HG03196 (cell line): ENCODE measurements around the gene PDGFD.

Experiments used
- ATAC-seq: cut with Tn5 transposase; IDR thresholded peaks from one replicate; pipeline ENCODE4 v1.9.1; 2021; ENCODE audit not compliant: unreplicated experiment

The PDGFD gene

DNA sequence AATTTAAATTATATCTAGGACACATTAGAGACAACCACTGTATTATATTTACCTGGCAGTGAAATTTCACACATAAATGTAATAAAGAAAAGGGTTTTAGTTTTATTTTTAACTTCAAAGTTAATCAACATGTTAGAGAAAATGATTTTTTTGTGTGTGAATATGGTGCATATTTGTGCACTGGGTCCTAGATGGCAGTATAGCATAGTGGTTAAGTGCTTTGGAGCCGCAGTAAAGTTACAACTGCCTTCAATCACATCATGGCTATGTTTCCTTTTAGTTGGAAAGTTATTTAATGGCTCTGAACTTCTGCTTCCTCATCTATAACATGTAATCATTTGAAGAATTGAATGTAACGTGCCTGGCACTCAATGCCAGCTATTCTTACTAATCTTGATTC, 236.4 kb downstream of the PDGFD start:
- ATAC-seq = no peak

DNA sequence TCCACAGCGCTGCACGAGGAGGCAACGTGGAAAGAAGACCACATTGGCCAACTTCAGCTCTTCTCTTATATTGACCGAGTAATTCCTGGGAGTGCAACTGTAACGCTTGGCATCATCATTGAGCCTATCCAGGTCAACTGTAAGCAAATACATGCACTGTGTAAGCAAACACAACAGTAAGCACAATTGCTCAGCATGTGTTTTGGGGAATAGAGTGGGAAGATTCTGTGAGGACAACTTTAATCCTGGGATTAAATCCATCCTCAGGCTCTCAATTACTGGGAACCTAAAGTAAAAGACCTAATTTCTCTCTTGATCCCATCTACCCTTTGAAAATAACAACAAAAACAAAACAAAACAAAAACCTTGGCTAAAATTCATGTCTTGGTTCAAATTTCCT, 237.0 kb downstream of the PDGFD start:
- no peak for ATAC-seq

DNA sequence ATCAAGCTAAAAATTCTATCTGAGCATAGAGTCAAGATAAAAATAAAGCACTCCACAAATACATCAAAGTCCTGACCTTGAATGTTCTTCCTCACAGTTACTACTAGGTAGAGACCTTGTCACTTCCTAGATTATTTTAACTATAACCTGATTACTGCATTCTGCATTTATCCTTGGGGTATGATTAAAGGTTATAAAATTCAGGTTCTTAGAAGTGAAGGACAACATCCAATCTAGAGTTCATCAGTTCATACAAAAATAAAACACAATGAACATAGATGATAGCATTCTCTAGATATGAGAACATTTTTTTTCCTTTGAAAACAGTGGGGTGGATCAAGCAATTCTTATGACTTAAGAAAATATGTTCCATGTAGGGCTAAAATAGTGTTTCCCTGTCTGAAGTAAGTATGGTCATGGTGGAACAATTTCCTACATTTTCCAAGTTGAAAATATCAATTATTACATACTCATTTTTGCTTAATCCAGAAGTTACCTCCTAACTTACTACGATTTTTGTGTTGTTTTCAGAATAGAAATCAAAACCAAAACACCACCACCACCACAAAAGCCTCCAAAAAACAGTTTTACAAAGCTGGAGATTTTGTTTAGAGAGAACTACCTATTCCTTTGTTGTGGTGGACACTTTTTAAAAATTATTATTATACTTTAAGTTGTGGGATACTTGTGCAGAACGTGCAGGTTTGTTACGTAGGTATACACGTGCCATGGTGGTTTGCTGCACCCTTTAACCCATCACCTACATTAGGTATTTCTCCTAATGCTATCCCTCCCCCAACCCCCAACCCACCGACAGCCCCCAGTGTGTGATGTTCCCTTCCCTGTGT, 239.6 kb downstream of the PDGFD start:
- ATAC-seq = no peak

DNA sequence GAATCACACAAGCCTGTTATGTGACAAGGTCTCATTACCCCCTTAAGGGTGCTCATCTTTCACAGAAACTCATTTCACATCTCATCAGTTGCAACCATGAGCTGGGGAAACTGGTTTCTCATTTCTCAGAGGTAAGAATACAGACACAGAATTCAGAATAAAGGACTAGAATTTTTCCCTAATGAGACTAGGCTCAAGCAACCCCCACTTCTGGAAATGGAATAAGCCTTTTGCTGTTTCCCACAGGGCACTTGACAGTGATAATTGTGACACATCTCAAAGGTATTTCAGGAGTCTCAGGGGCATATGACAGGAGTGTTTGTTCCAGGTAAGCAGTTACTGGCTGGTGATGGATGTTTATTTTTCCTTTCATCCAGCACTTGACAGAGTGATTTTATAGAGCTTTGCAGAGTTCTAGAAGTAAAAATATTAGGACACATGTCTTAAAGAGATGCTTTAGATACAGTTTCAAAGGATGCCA, 240.5 kb downstream of the PDGFD start:
- no peak for ATAC-seq

DNA sequence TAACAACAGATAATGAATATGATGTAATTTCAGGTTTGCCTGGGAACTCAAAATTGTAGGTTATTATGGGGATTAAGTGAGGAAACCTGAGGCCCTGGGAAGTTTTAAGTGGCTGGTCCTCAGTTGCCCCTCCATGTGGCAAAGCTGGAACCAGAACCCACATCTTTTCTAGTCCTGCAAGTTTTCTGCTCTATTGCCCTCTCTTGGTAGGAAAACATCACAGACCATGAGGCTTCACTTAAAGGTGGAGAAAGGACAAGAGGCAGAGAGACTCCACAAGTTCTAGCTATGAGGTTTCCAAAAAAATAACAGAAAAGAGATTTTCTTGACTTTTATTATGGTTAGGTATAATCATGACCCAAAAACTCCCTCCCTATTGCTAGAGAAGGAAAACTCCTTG, 243.0 kb downstream of the PDGFD start:
- no peak for ATAC-seq

DNA sequence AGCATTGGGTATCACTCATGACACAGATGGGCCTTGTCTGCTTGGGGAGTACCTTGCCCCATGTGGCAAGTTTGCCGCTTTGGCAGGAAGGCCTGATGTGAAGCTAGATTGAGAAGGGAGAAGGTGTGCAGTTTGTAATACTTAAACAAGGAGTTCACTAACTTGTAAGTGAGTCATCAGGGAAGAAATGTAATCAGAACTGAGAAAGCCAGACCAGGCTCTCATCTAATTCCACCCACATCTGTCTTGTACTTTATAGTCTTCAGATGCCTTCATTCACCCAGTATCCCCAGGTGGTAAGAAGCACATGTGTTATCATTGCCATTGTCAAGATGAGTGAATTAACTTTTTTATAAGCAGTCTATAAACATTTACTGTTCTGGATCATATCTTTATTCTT, 243.5 kb downstream of the PDGFD start:
- peak; percentile 75 for ATAC-seq

DNA sequence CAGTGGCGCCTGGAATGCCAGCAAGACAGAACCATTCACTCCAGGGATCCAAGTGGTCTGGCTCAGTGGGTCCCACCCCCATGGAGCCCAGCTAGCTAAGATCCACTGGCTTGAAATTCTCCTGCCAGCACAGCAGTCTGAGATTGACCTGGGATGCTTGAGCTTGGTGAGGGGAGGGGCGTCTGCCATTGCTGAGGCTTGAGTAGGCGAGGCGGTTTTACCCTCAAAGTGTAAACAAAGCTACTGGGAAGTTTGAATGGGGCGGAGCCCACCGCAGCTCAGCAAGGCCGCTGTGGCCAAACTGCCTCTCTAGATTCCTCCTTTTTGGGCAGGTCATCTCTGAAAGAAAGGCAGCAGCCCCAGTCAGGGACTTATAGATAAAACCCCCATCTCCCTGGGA, 253.2 kb downstream of the PDGFD start:
- no peak for ATAC-seq

DNA sequence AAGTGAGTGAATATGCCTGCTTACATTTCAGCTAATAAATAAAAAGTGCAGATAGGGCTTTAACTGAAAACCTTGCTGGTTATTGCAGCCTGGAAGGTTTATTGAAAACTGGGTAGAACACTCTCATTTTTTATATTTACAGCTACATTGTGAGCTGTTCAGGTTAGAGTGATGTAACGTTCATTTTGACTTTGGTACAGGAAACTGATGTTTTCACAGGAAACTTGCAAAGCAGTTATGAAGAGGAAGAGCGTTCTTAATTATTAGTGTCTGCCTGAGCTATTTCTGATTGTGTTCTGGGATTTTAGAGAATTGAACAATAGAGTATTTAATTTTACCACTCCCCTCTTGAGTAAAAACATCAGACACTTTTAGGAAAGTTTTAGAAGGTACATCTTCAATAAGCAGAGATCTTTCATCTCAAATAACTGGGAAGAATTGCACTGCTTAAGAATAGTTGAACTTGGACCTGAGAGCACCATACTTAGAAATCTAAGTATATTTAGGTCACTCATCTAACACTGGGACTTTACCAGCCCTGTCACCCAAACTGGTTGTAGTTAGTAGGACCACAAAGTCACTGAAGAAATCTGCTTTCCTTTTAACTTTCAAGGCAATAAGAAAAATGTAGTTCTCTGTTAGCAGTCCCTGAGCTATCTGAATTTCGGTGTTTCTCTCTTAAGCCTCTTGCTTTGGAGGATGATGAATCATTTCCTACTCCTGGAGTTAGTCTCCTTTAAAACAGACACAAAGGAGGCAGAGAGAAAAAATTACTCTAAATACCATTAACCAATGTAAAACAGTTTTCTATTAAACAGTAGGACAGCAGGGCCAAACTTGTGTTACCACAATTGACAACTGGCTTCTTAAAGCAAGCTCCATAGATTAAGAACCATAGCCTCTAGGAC, 256.1 kb downstream of the PDGFD start:
- no peak for ATAC-seq

DNA sequence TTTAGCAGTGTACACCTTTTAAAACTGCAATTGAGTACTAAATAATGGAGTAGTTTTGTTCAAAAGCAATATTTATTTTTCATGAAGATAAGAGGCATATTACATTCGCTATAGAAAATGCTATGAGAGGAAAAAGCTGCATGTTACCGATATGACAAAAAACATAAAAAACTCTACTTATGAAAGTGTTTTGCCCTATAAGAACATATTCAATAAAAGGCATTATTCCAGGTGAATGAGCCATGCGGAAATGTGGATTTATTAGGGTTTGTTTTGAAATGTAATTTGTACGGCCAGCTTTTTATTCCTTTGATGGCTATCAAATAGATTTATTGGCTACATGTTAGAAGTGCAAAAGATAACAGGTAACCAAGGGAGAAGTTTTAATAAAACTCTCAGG, 256.8 kb downstream of the PDGFD start:
- no peak for ATAC-seq

DNA sequence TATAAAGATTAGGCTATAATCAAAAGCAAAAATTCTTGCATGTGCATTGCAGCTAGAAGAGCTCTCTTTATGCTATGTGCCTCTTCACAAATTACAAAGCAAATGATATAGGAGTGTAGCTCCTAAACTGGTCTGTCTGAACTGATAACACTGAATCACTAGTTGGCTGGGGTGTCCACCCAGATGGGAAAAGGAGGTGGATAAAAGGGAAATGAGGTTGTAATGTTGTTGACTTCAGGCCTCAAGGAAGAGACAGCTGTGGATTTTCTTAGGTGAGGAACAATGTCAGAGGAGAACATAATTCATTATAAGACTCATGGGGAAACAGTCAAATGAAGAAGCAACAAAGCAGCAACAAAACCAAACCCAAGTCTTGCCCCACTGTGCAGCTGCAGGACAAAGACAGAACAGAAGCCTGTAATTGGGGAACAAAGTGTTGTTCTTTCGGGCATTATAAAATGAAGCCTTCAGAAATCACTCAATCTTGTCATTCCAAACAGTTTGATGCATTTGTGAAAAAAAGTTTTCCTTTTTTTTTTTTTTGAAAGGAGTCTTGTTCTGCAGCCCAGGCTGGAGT, 257.6 kb downstream of the PDGFD start:
- ATAC-seq = no peak

DNA sequence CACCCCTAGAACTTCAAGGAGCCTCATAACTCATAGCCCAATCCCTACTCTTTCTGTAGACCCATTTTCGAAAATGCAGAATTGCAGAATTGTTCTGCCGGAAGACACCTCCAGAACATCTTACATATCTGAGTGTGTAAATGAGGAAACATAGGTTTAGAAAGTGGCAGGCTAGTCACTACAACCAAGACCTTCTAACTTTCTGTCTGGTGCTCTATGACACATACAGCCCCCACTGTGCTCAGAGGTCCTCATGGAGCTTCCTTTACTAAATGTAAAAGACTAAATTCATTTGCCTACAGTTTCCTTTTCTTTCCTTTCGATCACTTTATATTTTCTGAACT, 259.7 kb downstream of the PDGFD start:
- ATAC-seq = peak; percentile 84

DNA sequence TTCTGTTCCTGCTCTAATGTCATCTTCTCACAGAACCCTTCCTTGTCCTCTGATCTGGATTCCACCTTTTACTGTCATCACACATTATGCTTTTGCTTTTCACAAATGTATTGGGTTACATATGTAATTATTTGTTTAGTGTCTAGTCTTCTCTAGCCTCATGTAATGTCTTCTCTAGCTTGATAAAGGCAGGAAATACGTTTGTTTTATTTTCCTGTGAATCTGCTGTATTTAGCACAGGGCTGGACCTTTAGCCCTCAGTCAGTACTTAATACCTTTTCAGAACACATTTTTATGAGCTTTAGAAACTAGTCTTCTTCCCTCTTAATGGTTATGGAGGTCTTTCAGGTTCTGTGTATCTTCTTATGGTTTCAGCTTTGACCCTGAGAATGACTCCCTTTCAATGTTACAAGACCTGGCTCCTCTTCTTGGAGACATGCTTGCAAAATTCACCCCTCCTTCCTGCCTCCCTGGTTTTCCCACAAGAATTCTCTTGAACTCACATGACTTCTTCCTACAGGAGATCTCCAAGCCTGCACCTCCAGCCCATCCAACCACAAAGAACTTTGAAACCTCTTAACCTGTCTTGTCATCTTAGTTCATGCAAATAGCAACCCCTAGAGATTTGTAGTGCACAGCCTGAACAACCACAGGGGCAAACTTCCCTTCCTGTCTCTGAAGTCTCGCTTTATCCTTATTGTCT, 260.2 kb downstream of the PDGFD start:
- ATAC-seq = peak; percentile 88

DNA sequence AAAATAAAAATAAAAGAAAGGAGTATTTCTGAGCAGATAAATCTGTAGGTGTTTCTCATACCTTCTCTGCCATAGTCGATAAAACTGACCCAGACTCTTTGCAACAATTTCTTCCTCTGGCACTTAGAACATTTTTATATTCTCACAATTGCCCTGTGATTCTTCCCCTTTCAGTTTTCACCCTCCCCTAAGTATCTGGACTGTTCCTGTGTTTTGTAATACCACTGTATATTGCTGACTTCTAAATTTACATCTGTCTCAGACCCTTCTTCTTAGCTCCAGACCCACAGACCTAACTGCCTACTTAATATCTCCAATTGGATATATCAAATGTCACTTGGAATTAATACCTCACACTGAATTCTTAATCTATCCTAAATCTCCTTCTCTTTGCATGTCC, 261.0 kb downstream of the PDGFD start:
- no peak for ATAC-seq

DNA sequence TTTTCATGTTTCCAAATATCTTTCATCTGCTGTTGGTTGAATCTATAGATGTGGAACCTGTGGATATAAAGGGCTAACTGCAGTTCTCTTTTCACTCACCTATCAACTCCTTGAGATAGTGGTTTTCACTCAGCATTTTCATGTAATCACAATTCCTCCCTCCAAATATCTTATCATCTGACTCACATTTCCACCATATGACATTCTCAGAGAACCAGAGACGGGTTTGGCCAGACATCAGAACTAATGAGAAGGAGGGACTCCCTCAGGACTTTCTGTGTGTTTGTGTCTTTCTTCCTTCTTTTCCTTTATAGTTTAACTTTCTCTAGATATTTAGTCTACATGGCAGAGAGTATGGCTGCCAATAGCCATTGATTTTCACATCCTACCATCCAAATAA, 262.3 kb downstream of the PDGFD start:
- no peak for ATAC-seq

DNA sequence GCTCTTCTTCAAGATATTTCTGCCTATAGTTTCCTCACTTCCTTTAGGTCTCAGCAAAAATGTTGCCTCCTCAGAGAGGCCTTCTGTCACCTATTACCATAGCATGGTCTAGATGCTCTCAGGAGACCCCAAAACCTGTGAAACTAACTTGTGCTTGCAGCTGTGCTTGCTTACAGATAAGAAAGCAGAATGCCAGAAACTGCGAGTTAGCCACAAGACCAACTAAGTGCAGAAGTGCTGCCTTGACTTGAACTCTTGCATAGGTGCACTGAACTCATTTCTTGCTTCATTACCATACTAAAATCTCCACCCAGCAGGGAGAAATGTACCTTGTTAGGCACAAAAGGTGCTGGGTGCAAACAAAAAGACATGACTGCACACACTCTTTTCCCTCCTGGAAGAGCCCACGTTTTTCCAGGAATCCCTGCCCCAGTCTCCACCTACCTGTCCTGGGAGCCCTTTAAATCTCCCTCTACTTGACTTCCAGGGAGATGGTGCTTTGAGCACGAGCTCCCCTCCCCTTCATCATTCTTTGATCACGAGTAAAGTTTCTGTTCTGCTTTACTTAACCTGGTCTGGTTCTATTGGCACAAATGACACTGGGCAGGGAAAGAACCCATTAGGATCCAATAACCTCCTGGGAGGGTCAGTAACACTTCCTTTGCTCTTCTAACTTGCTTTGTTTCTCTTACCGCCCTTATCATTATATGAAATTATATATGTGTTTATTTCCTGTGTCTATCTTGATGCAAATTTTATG, 265.2 kb downstream of the PDGFD start:
- peak; percentile 67 for ATAC-seq

DNA sequence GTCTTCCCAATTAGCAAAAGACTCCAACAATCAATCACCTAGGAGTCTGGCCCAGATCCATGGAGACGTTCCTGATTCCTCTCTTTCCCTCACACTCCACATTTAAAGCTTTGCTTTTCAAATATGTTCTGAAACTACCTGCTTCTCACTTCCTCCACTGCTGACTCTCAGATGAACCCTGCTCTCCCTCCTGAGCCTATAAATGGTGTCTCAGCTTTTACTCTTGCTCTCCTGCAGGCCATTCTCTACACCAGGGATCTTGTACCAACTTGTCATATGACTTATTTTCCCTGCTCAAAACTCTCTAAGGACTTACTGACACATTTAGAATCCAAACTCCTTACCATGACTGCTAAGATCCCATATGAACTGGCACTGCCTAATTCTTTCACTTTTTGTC, 265.9 kb downstream of the PDGFD start:
- ATAC-seq = peak; percentile 59

DNA sequence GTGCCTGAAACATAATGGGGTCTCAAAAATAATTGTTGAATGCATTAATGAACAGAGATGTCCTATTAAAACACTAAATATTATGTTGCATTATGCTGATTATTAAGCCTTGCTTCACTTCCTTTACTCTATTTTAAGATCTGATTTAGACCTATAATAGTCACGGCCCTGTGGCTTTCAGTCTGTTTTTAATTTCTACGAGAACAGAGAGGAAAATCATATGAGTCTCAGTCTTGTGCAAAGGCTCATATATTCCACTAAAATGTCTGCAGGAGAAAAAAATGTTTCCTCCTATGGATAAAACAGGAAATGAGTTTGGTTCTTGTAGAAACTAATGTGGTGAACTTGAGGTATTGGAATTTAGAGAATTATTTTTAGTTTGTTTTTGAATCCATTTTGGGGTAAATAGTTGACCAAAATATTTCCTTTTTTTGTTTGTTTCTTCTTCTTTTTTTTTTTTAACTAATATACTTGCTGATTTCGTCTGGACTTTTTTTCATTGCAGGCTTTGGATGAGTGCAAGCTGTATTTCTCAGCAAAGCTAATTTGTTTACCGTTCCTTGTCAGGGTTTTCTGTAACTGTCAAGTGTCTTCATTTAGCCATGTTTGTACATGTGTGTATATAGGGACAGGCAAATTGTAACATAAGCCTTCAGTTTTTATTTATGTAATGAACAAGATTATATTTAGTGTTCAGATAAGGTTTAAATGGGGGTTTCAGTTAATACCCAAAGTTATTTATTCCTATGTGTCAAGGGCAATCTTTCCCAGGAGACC, 266.6 kb downstream of the PDGFD start:
- no peak for ATAC-seq

DNA sequence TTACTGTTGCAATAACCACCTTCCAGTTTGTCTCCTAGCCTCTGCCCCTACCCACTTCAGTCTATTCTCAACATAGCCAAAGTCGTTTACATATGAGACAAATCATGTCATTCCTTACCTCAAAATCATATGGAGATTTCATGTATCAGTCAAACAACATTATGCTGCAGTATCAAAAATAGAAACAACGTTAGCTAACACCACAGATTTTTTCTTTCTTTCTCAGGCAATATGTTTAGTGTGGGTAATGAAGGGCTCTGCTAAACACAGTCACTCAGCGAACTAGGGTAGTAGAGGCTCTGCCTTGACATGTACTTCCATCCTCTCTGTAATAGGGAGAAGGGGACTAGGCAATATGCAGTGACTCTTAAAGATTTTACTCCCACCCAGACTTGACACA, 268.8 kb downstream of the PDGFD start:
- ATAC-seq = no peak

DNA sequence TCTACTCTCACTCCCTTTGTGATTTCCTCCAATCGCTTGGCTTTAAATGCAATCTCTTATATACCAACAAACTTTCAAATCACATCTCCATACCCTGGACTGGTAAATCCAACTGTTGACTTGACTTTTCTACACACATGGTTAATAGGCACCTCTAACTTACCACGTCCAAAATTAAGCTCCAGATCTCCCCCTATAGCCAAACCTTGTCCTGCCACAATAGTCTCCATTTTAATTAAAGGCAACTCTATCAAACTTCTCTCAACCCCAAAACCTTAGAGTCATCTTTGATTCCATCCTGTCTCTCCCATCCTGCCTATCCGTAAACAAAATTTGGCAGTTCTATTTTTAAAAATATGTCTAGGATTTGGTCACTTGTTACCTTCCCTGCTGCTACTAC, 269.3 kb downstream of the PDGFD start:
- ATAC-seq = no peak

DNA sequence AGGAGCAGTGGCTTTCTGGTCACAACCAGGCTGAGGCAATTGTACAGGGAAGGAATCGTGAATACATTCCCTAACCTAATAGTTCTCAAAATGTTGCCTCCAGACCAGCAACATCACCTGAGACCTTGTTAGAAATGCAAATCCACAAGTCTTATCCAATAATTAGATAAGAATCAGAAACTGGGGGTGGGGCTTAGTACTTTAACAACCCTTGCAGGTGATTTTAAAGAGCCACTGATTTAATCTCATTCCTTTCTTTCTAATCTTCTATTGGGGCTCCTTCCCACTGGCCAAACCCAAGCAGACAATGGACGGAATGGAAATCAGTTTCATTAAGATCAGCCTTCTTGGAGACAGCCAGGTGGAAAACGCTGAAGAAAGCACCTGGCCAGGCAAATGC, 269.9 kb downstream of the PDGFD start:
- ATAC-seq = no peak
